Frontal cortex (tissue), 4 donors: Measurements from ENCODE around the gene PPARG. TPM values are rescaled to one million over a fixed set of nuclear protein-coding genes. Genes with fewer than 3 reads are reported as not detected.
"Not testable (repeated sequence)": the region's sequence is repeated elsewhere in the genome, so short reads cannot be mapped to it uniquely, and the experiment has no call there.

Experiments used
- DNase-seq, 2 donors: peaks; one replicate each; pipeline ENCODE4 v3.0.0; 2012; ENCODE audit warnings: low spot score in 2 of 2
- FAIRE-seq: peaks from 2 replicates; lab custom pipeline; 2012; peaks lifted over from hg19 to GRCh38; lab: Jason Lieb, UNC
- total RNA-seq: library from RNA; depleted of rRNA; stranded (reverse); fragments of >200 nt; gene quantifications from one replicate; pipeline ENCODE4 v1.2.3, GENCODE V29; 2014
- donor health status: control.
- donor health status: control.
- donor health status: control.

Gene PPARG
- total RNA-seq, 1 donor from 2014 or later = 1.2 TPM

DNA sequence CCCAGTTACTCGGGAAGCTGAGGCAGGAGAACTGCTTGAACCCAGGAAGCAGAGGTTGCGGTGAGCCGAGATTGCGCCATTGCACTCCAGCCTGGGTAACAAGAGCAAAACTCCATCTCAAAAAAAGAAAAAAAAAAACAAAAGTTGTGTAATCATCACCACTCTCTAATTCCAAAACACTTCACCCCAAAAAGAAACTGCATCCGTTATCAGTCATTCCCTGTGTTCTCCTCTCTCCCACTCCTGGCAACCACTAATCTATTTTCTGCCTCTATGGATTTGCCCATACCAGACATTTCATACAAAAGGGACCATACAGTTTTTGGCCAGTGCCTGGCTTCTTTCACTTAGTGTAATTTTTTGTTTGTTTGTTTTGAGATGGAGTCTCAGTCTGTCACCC, 12.0 kb upstream of the PPARG start:
- DNase-seq, FAIRE-seq: not testable (repeated sequence)

DNA sequence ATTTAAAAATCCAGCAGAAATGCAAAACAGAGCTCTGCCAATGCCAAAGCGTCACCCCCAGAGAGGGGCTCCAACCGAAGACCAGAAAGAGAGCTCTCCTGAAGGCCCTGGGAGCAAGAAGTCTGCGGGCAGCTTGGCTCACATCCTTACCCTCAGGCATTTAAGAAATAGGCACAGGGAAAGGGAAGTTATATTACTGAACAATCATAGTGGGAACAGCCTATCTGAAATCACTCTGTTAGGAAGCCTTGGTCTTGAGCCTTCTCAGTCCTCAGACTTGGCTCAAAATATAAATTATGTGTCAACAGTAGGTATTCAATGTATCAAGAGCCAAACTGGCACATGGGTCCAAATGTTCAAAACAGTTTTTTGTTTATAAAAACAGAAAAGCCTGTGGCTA, 10.3 kb upstream of the PPARG start:
- FAIRE-seq (no peak), DNase-seq (no peak)

DNA sequence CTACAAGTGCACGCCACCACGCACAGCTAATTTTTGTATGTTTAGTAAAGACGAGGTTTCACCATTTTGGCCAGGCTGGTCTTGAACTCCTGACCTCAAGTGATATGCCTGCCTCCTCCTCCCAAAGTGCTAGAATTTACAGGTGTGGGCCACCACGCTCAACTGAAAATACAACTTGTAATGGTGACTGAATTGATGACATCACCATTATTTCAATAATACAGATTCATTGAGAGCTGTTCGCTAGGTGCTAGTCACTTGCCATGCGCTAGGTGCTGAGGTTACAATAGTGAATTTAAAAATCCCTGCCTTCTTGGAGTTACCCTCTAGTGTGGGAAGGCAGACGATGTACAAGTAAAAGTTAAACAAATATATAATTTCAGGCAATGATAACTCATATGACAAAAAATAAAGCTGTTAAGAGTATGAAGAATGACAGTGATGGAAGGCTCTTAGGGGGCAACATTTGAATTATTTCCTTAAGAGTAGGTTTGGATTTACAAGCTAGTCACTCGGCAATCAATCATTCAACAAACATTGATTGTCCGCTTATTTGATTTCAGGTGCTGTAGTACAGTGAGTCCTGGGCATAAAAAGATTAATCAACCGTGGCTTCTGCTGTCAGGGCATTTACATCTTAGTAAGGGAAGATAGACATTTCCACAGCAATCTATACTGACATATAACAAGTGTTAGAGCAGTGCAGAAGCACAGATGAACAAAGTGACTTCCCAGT, 9.1 kb upstream of the PPARG start:
- FAIRE-seq (no peak), DNase-seq (no peak)

DNA sequence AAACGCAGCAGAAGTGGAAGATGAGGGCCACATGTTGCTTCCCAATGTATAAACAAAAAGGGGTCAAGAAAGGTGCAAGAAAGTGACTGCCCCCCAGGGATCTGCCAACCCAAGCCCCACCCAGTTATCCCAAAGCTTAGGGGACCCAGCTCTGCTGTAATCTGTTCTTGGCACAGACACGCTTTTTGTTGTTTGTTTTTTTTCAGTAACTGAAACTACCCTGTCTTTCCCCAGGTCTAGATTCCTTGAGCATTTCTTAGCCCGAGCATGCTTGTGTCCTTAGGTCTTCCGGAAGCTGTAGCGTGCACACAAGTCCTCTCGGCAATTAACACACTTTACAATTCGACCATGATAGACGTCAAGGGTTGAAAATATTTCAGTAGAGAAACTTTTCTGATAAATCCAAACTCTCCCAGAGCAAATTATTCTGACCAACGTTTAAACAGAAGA, 8.5 kb upstream of the PPARG start:
- DNase-seq (no peak), FAIRE-seq (no peak)

DNA sequence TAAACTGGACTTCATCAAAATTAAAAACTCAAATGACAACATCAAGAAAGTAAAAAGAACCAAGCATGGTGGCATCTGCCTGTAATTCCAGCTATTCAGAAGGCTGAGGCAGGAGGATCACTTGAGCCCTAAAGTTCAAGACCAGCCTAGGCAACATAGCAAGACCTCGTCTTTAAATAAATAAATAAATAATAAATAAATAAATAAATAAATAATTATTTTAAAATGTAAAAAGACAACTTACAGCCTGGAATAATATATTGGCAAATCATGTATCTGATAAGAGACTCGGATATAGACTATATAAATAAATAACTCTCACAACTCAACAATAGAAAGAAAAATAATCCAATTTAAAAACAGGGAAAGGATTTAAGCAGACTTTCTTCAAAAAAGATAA, 4.3 kb upstream of the PPARG start:
- DNase-seq (no peak), FAIRE-seq (no peak)

DNA sequence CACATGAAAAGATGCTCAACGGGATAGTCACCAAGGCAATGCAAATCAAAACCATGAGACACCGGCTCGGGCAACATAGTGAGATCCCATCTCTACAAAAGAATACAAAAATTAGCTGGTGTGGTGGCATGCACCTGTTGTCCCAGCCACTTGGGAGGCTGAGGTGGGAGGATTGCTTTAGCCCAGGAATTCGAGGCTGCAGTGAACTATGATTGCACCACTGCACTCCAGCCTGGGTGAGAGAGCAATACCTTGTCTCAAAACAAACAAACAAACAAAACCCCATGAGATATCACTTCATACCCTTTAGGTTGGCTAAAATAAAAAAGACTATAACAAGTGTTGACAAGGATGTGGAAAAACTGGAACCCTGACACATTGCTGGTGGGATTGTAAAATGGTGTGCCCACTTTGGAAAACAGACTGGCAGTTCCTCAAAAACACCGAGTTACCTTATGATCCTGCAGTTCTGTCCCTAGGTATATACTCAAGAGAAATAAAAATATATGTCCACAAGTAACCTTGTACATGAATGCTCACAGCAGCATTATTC, 3.8 kb upstream of the PPARG start:
- FAIRE-seq (no peak), DNase-seq (no peak)

DNA sequence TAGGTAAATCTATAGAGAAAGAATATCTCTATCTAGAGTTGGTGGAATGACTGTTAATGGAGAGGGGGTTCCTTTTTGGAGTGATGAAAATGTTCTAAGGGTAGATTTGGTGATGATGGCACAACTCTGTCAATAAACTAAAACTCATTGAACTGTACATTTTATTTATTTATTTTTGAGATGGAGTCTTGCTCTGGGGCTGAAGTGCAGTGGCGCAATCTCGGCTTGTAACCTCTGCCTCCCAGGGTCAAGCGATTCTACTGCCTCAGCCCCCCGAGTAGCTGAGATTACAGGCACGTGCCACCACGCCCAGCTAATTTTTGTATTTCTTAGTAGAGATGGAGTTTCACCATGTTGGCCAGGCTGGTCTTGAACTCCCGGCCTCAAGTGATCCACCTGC, 3.1 kb upstream of the PPARG start:
- not testable (repeated sequence) for DNase-seq, FAIRE-seq

DNA sequence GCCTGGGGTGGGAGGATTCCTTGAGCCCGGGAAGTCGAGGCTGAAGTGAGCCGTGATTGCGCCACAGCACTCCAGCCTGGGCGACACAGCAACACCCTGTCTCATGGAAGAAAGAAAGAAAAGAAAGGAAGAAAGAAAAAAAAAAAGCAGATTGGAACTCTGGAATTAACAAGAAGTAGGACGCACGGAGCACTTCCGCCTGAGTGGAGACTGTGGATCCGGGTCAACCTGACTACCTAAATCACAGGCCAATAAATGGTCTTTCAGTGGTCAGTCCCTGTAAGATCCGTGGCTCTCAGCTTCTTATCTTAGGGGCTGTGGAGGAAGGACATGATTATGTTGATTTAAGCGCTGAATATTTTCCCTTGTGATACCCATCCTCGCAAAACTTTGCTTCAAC, 2.4 kb upstream of the PPARG start:
- FAIRE-seq = no peak
- DNase-seq = no peak

DNA sequence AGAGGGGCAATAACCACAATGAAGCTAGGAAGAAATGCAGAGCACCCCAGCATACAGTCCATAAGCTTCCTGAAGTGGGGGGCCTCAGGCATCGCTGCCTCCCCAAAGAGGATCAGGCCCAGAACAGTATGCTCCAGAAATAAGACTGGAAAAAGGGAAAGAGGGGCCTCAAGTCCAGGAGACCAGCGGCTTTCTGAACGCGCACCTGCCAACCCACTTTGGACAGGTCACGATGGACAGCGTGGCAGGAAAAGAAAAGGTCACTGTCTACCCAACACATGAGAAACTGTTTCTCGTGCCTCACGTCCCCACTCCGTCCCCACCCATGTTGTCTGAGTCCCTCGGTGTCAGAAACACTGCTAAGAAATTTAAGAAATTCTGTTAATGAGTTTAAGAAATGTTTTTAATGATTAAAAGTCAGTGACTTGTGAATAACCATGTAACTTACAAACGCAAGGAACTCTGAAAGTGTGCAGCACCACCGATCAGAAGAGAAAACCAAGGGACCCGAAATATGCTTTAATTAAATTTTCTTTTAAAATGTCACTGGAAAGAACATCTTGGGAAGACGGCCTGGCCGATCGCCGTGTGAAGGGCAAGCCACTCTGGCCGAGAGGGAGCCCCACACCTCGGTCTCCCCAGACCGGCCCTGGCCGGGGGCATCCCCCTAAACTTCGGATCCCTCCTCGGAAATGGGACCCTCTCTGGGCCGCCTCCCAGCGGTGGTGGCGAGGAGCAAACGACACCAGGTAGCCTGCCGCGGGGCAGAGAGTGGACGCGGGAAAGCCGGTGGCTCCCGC, 1.7 kb upstream of the PPARG start:
- no peak for DNase-seq
- no peak for FAIRE-seq

DNA sequence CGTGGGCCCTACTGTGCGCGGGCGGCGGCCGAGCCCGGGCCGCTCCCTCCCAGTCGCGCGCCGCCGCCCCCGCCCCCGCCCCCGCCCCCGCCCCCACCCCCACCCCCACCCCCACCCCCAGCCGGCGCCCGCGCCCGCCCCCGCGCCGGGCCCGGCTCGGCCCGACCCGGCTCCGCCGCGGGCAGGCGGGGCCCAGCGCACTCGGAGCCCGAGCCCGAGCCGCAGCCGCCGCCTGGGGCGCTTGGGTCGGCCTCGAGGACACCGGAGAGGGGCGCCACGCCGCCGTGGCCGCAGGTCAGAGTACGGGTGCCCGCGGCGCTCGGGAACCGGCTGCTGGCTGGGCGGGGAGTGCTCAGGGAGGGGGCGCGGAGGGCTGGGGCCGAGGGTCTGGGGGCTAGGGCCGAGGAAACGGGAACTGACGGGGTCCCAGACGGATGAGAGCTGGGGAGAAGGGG, 1.1 kb upstream of the PPARG start:
- FAIRE-seq = no peak

DNA sequence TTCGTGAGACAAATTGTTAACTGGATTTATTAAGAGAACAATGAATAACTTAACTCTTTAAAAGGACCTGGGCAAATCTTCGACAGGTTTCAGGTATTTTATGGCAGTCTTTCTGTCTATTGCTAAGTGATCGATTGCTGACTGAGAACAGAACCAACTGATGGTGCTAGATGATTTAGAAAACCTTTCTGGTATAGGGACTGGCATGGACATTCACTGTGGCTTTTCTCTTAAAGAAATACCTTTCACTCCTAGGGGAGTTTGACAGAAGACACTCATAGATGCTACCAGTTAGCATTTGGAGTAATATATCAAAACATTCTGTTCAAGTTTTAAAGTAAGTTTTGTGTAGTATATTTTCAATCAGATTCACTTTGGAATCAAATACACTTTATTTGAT, 654 bp downstream of the PPARG start:
- DNase-seq (no peak), FAIRE-seq (no peak)

More for the DNA sequence above, 1.1 kb upstream of the PPARG start:
- peak; percentile 47 to 50 for DNase-seq

DNA sequence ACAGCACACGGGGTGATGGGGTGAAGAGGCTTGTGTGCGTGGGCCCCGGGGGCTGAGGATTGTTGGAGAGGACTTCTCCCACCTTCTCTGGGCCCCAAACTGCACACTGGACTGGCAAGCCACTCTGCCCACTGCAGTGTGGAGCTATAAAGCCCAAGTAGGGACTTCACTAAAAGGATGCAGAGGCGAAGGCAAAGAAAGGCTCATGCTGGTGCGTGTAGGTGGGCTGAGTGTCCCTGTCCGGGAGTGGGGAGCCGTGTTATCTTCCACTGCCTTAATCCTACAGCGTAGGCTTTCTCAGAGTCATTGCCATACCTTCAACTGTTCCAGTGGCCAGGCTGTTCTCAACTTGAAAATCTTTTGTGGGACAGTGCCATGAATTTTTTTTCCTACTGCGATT, 3.9 kb downstream of the PPARG start:
- DNase-seq (no peak), FAIRE-seq (no peak)

DNA sequence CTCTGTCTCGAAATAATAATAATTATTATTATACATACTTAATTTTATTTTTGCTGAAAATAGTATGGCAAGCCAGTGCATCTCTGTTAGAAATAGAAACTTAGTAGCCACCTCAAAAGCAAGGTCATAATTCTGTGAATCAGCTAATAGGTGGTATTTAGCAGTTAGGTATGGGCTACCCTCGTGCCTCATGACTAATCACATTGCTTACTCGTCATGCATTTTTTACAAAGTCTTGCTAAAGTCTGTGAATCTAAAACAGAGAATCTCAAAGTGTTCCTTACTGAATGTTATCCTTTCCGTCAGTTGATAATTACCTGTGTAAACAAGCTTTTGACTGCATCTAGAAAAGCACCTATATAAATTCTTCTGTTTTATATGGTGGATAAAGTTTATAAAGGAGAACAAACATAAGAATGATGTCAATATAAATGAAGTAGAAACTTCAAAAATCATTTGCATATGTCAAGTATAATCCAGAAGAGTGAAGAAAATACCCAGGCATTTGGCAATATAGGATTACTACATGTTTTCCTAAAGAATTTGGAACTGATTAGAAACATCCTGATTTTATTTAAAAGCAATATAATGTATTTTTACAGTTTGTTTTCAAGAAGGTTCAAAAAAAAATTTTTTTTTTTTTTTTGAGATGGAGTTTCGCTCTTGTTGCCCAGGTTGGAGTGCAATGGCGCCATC, 6.2 kb downstream of the PPARG start:
- DNase-seq = no peak
- no peak for FAIRE-seq

DNA sequence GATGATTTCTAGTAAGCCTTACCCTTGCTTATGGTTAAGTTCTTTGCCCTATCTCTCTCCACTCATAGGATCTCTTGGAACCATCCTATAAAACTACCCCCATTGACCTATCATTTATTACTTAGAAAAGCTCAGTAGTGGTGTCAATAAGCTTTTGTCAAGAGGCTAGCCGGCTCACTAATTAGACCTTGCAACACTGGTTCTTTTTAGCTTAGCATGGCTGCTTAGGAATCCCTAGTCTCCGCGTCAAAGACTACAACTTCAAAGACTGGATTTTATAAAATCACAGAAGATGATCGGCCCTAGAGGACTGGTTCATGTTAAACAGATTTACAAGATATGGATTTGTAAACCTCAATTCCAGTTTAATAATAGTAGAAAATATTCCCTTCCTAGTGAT, 7.6 kb downstream of the PPARG start:
- DNase-seq (no peak), FAIRE-seq (no peak)

DNA sequence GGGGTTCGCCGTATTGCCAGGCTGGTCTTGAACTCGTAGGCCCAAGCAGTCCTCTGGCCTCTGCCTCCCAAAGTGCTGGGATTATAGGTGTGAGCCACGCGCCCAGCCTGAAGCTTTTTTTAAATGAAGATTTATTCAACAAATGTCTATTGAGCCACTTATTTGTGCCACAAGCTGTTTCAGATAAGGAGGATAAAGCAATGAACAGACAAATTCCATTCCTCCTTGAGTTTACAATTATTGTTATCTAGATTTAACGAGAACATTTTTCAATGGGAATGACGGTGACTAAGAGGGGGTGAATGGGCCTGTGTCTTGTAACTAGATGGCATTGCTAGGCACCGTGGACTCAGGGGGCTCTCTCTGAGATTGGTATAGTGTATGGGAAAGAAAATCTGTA, 10.2 kb downstream of the PPARG start:
- DNase-seq = no peak
- FAIRE-seq = no peak

DNA sequence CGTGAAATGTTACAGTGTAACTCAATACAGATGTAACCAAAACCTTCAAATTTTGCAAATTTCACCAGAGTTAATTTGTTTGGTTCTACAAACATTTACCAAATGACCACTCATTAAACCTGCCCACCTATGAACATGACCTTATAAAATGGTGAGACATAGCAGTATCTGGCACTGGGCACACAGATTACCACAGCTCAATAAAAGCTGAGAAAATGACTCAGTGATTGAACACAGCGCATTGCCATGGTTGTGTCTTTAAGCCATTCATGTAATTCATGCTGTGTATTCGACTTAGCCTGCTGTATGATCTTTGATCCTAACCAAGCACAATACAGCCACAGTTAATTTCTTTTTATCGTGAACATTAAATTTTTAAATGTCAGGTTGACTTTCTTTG, 11.3 kb downstream of the PPARG start:
- DNase-seq (no peak), FAIRE-seq (no peak)

DNA sequence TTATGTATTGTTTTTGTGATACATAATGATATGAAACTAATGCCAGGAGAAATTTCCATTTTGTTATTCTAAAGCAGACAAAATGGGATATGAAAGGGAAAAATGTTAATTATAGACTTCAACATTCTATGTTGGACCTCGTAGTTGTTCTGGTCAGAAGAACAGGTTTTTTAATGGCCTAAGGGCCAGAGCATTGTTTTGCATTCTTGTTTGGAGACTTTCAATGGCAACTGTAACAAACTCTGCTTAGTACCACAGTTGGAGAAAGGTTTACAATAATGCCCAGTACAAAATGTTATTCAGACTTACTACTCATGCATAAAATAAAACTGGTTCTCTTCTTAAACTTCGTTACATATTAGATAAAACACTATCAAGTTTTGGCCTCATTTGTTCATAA, 12.2 kb downstream of the PPARG start:
- no peak for FAIRE-seq
- DNase-seq = no peak

DNA sequence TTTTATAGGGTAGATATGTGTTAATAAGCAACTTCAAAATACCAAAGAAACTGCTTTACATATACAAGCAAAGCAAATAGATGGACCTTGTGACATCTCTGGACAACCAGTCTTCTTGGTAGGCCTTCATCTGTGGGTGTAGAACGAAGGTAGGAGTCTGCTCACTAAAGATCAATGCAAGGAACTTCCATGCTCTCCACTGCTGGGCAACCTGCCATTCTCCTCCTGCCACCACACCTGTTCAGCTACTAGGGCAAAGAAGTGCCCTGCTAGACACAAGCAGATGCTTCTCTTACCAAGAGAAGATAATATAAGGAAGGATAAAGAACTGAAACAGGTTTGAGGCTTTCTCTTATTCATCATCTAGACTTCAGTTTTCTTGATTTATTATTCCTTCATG, 12.6 kb downstream of the PPARG start:
- DNase-seq (no peak), FAIRE-seq (no peak)

DNA sequence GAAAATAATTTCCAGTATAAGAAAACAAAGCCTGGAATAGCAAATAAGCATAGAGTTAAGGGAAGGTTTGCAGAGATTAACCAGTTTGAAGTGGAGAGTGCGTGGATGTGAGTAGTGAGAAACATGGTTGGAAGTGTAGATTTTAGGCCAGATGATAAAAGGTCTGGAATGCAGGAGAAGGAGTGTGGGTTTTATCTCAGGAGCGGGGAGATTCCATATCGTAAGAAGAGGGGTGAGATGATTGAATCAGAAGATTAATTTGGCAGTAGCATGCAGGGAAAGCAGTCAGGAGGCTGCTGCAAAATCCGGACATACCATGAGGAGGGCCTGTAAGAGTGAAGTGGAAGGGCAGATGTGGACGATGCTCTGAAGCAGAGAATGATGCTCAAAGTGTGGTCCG, 13.7 kb downstream of the PPARG start:
- DNase-seq (no peak), FAIRE-seq (no peak)

DNA sequence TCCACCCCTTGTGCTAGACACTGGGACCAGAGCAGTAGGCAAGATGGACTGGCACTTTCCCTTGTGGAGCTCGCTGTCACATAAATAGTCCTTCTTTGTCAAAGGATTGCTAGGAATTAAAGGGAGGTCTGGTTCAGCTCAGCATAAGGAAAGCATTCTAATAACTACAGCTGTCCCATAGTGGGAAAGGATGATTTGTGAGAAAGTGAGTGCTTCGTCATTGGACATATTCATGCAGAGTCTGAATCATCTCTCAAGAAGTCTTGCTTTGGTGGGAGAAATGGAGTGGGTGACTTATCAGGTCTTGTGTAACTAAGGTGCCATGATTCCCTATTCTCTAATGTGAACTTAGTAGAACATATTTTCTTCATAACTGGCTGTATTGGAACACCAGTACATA, 14.7 kb downstream of the PPARG start:
- DNase-seq = no peak
- no peak for FAIRE-seq
